ENCODE data around the gene SLC1A4.

The SLC1A4 gene

DNA sequence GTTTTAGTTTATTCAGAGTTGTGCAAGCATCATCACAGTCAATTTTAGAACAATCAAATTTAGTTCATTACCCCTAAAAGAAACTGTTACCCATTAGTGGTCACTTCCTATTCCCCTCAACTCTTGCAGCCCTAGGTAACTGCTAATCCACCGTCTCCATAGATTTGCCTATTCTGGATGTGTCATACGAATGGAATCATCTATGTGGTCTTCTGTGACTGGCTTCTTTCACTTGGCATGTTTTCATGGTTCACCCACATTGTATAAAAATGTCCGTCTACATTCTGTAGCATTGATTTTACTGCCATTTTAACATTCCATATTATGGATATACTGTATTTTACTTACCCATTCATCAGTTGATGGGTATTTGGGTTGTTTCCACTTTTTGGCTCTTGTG is 61.7 kb downstream of the SLC1A4 start:
- Histone ChIP-seq H3K36me3 (peaks cover 0 to 29% (median 18%) of the 10 kb centered on the region in 11 experiments; a peak in 12 of 22 replicates), H3K9ac (no peak overlapping the region), H3K9me3 (replicated peaks in 1 of 11) (peaks cover 27 to 49% (median 39%) of the 10 kb centered on the region in 11 experiments), H3K27ac (no peak overlapping the region), H4K20me1 (no peaks in the 10 kb centered on the region), H3K4me2 (no peak overlapping the region), H3K4me3 (no peak overlapping the region), H3K4me1 (peaks cover 36 to 54% (median 49%) of the 10 kb centered on the region in 10 experiments), H3K27me3 (no peaks in the 10 kb centered on the region)
- no peak for TF ChIP-seq Cebpa-rat (IDR thresholded peaks at IDR 0.05)

DNA sequence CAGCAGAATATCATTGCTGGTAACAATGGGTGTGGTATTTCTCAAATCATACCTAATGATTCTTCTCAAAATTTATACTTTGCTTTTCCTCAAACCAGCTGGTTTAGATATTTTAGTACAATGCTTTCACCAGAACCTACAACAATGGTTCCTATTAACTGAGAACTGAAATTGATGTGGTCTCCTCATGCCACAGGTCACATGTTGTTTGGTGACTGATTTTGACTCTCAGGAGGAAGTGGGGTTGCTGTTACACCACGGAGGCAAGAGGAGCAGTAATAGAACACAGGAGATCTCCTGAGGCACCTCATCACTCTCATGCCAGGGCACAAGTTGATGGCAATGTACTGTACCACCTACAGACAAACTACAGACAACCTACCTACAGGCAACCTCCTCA is 64.0 kb downstream of the SLC1A4 start:
- no peaks in the 10 kb centered on the region for H3K27me3 ChIP-seq
- H3K9me3 ChIP-seq (replicated peaks in 1 of 11), result peaks cover 12 to 31% (median 22%) of the 10 kb centered on the region in 11 experiments
- peaks cover 47 to 49% (median 49%) of the 10 kb centered on the region in 10 experiments for H3K4me1 ChIP-seq
- peak in 4 of 11 experiments; percentile 21 to 55 (median 40); a peak in 3 of 22 replicates for TF ChIP-seq Cebpa-rat (IDR thresholded peaks at IDR 0.05)
- H3K4me2 ChIP-seq, result peak overlapping the region; percentile 88 to 97 (median 95)
- H3K27ac ChIP-seq, result peak overlapping the region; percentile 59 to 94 (median 71); a peak in 21 of 22 replicates
- H3K36me3 ChIP-seq, result peaks cover 0 to 8% (median 1%) of the 10 kb centered on the region in 11 experiments; a peak in 8 of 22 replicates
- peak overlapping the region in 9 of 11 experiments; percentile 11 to 52 (median 35); a peak in 11 of 22 replicates for H3K9ac ChIP-seq
- H4K20me1 ChIP-seq, result peaks cover 0 to 9% (median 7%) of the 10 kb centered on the region in 11 experiments; a peak in 7 of 22 replicates
- H3K4me3 ChIP-seq, result no peak overlapping the region; a peak in 1 of 20 replicates

DNA sequence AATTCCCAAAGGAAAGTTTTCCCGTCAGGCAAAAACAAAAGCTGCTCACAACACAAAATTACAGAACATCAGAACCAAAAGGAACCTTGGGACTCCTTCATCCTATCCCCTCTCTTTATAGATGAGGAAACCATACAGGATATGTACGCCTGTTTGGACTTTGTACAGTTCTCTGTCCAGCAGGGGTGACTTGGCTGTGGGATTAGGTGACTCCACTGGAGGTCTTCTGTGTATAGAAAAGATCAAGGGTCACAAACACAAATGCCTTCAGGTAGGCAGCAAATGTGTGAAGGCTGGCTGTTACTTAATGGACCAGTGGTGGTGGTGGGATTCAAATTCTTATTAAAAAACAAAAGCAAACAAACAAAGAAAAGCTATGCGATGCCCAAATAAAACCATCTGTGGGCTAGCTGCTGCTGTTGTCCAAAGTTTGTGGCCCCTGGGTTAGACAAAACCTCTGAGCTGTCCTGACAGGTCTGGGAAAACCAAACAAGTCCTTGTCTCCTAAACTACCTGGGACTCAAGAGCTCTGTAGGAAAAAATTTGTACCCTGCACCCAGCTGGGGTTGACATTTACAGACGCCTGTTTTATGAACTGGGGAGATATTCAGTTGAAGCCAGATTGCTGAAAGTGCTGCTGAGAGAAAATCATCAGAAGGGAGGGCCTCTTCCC is 65.7 kb downstream of the SLC1A4 start:
- Histone ChIP-seq H3K4me2 (peak overlapping the region; percentile 88 to 97 (median 95)), H3K27ac (peak overlapping the region in 6 of 11 experiments; percentile 33 to 95 (median 93); a peak in 10 of 22 replicates), H3K9me3 (replicated peaks in 1 of 11) (peaks cover 0 to 19% (median 14%) of the 10 kb centered on the region in 11 experiments; a peak in 19 of 22 replicates), H3K36me3 (peaks cover 0 to 8% (median 0%) of the 10 kb centered on the region in 11 experiments; a peak in 5 of 22 replicates), H4K20me1 (peaks cover 0 to 26% (median 19%) of the 10 kb centered on the region in 11 experiments; a peak in 8 of 22 replicates), H3K27me3 (no peaks in the 10 kb centered on the region), H3K9ac (peak overlapping the region in 9 of 11 experiments; percentile 78 to 95 (median 93); a peak in 15 of 22 replicates), H3K4me3 (peak overlapping the region; percentile 85 to 93 (median 88)), H3K4me1 (peaks cover 63 to 66% (median 65%) of the 10 kb centered on the region in 10 experiments)
- no peak for TF ChIP-seq Cebpa-rat (IDR thresholded peaks at IDR 0.05)

DNA sequence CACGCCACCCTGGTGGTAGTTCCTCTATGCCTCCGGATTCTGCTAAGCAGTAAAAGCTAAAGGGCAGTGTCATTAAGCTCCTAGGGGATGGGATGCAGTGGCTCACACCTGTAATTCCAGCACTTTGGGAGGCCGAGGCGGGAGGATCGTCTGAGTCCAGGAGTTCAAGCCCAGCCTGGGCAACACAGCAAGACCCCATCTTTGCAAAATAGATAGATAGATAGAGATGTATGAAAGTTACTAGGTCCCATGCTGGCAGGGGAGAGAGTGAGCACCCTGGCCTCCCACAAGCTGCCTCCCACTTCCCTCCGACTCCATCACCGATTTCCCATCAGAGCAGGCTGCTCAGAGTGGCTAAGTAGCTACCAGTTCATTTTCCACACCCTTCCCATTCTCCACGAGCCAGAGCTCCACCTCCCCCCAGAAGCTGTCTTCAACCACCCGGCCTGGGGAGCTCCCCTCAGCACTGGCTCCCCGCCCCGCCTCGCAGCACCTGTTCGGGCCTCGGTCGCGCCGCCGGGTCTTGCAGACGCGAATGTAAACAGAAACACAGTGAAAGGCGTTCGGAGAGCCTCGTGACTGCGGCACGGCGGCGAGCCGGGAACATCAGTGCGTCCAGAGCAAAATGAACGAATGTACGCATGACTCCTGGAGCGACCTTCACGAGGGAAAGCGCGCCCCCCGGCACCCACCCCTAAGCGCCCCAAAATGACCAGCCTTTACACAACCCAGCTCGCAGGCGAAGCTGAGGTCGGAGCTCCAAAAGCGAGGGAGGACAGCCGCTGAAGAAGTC is 66.4 kb downstream of the SLC1A4 start:
- H3K4me2 ChIP-seq, result peak overlapping the region; percentile 88 to 97 (median 95)
- peaks cover 0 to 33% (median 25%) of the 10 kb centered on the region in 11 experiments; a peak in 11 of 22 replicates for H4K20me1 ChIP-seq
- peaks cover 0 to 8% (median 0%) of the 10 kb centered on the region in 11 experiments; a peak in 5 of 22 replicates for H3K36me3 ChIP-seq
- no peak for TF ChIP-seq Cebpa-rat (IDR thresholded peaks at IDR 0.05)
- H3K9ac ChIP-seq, result peak overlapping the region; percentile 78 to 95 (median 93)
- peak overlapping the region; percentile 39 to 95 (median 93); a peak in 20 of 22 replicates for H3K27ac ChIP-seq
- peaks cover 63 to 74% (median 73%) of the 10 kb centered on the region in 10 experiments for H3K4me1 ChIP-seq
- peak overlapping the region; percentile 85 to 93 (median 88) for H3K4me3 ChIP-seq
- H3K27me3 ChIP-seq, result no peaks in the 10 kb centered on the region
- peaks cover 0 to 19% (median 14%) of the 10 kb centered on the region in 11 experiments; a peak in 19 of 22 replicates for H3K9me3 ChIP-seq (replicated peaks in 1 of 11)

DNA sequence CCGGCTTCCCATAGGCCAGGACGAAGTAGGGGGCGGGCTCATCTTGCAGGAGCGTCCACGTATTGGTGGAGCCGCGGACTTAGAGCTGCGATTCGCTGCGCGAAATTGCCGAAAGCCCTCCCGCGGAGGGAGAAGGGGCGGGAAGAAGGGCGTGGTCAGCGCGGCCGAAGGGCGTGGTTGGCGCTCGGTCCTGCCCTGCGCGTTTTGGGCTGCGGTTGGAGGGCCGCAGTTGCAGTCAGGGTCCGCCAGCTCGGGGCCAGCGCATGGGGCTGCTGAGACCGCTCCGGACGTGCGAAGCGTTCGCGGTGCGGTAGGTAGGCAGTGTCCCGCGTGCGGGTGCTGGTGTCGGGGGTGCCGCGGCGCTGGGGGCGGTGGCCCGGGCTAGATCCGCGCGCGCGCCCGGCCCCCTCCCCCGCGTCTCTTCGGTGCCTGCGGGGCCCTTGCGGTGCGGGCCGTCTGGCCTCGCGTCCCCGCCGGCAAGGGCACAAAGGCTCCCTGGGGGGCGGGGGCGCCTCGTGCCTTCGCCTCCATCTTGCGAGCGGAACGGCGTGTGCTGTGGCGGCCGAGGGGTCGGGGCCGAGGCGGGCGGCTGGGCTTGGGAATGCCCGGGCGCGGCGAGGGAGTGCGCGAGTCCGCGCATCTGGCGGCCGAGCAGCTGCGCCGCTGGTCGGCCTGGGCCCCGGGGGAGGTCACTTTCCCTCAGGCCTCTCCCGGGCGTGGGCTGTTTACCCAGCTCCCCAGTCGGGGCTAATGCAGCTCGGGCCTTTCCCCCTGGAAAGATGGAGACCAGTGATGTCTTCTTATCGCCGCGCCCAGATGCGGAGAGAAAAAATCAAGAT is 67.2 kb downstream of the SLC1A4 start, which contains the start of gene CEP68:
Gene CEP68, plus strand, starts transcription at position 202 of the 839 bp plus-strand sequence. CDS start 13,029 bp downstream, outside the sequence.
- H3K4me3 ChIP-seq, result peak within 1 kb of the TSS; percentile 85 to 93 (median 88)
- no peaks in the 10 kb centered on the region for H3K27me3 ChIP-seq
- H3K9ac ChIP-seq, result peak within 1 kb of the TSS; percentile 87 to 95 (median 93)
- H4K20me1 ChIP-seq, result peaks cover 5 to 41% (median 30%) of the 10 kb centered on the region in 11 experiments; a peak in 14 of 22 replicates
- peak within 1 kb of the TSS; percentile 60 to 95 (median 93) for H3K27ac ChIP-seq
- H3K36me3 ChIP-seq, result peaks cover 0 to 4% (median 0%) of the 10 kb centered on the region in 11 experiments; a peak in 5 of 22 replicates
- H3K9me3 ChIP-seq (replicated peaks in 1 of 11), result peaks cover 0 to 11% (median 9%) of the 10 kb centered on the region in 11 experiments; a peak in 19 of 22 replicates
- TF ChIP-seq Cebpa-rat (IDR thresholded peaks at IDR 0.05), result no peak
- H3K4me1 ChIP-seq, result peaks cover 66 to 82% (median 80%) of the 10 kb centered on the region in 10 experiments
- H3K4me2 ChIP-seq, result peak within 1 kb of the TSS; percentile 88 to 97 (median 95)

DNA sequence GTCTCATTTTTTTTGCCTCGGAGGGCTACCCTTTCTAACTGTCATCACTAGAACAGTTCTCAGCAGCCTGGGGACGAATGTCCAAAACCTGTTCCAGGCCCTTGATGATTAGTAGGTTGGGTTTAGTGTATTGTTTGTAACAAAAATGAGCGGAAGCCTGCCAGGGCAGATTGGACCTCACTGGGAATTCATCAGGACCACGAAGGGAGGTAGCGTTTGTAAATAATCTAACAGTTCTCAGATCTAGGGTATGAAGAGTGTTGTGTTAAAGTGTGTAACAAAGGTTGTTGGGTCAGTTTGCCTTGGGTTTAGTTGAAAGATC is 67.8 kb downstream of the SLC1A4 start:
- Histone ChIP-seq H3K9me3 (replicated peaks in 1 of 11) (peaks cover 0 to 6% (median 4%) of the 10 kb centered on the region in 11 experiments; a peak in 11 of 22 replicates), H3K36me3 (peaks cover 0 to 5% (median 0%) of the 10 kb centered on the region in 11 experiments; a peak in 1 of 22 replicates), H3K27me3 (no peaks in the 10 kb centered on the region), H3K4me2 (peak overlapping the region; percentile 80 to 97 (median 93)), H3K9ac (peak overlapping the region; percentile 87 to 95 (median 93)), H3K27ac (peak overlapping the region; percentile 60 to 95 (median 93)), H3K4me1 (peaks cover 72 to 88% (median 86%) of the 10 kb centered on the region in 10 experiments), H3K4me3 (peak overlapping the region; percentile 85 to 93 (median 88)), H4K20me1 (peaks cover 11 to 47% (median 35%) of the 10 kb centered on the region in 11 experiments; a peak in 15 of 22 replicates)
- no peak for TF ChIP-seq Cebpa-rat (IDR thresholded peaks at IDR 0.05)

DNA sequence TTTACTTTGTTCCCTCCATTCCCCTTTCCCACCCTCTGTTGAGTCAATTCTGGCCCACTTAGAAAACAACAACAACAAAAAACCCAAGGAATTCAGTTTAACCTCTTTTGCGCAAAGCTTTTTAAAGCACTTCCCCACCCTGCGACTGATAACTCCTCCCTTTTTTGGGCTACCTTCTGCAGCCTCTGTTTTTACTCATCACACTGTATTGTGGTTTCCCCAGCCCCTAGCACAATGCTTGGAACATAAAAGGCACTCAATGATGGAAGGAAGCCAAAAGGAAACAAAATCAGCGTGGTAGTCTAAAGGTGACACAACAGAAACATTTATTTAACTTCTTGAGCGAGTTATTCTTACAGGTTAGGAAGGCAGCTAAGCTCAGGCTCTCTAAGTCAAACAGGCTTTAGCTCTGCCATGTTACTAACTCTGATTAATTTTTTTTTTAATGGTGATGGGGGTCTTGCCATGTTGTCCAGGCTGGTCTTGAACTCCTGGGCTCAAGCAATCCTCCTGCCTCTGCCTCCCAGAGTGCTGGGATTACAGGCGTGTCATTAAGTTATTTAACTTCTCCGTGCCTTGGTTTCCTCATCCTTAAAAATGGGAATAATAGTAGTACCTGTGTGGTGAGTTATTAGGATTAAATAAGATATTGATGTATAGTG is 68.3 kb downstream of the SLC1A4 start:
- no peaks in the 10 kb centered on the region for H3K27me3 ChIP-seq
- peak overlapping the region; percentile 80 to 97 (median 93) for H3K4me2 ChIP-seq
- peak overlapping the region; percentile 87 to 95 (median 93) for H3K9ac ChIP-seq
- peak overlapping the region; percentile 60 to 95 (median 93) for H3K27ac ChIP-seq
- no peak for TF ChIP-seq Cebpa-rat (IDR thresholded peaks at IDR 0.05)
- H3K4me1 ChIP-seq, result peaks cover 73 to 90% (median 88%) of the 10 kb centered on the region in 10 experiments
- H3K4me3 ChIP-seq, result peak overlapping the region; percentile 85 to 93 (median 88)
- peaks cover 14 to 52% (median 39%) of the 10 kb centered on the region in 11 experiments; a peak in 15 of 22 replicates for H4K20me1 ChIP-seq
- peaks cover 0 to under 1% (median 0%) of the 10 kb centered on the region in 11 experiments; a peak in 4 of 22 replicates for H3K9me3 ChIP-seq (replicated peaks in 1 of 11)
- peaks cover 0 to 7% (median 0%) of the 10 kb centered on the region in 11 experiments; a peak in 1 of 22 replicates for H3K36me3 ChIP-seq

Measured in BLaER1 treated with 17β-estradiol and CSF1 and Interleukin-3, amounts not matched to agents 10 nM and 100 nM (cell line).